GM18907 (cell line): ENCODE measurements around the gene ITGA2.
"Not testable (repeated sequence)": the region's sequence is repeated elsewhere in the genome, so short reads cannot be mapped to it uniquely, and the experiment has no call there.

ENCODE experiments used
- ATAC-seq: cut with Tn5 transposase; IDR thresholded peaks from one replicate; pipeline ENCODE4 v1.9.1; 2021; ENCODE audit warnings: mild to moderate bottlenecking, moderate library complexity; ENCODE audit not compliant: unreplicated experiment

The ITGA2 gene

GRCh38 chr5:52989025-52989780, at the start of gene ITGA2:
ITGA2 (plus strand) TSS chr5:52989352; CDS start chr5:52989469, 117 bp downstream.
- ATAC-seq = peak; percentile 53

GRCh38 chr5:52943285-52943684, 45.9 kb upstream of the ITGA2 start:
- ATAC-seq = peak; percentile 69

- ATAC-seq = no peak
These were observed 45.3 kb upstream of the ITGA2 start for GRCh38 chr5:52943808-52944207.

- ATAC-seq = no peak
These were observed 44.1 kb upstream of the ITGA2 start for GRCh38 chr5:52945040-52945439.

GRCh38 chr5:52947208-52947607, 41.9 kb upstream of the ITGA2 start:
- no peak for ATAC-seq

- ATAC-seq = no peak
These were observed 41.3 kb upstream of the ITGA2 start for GRCh38 chr5:52947851-52948250.

- ATAC-seq = peak; percentile 100
These were observed 40.6 kb upstream of the ITGA2 start for GRCh38 chr5:52948418-52949076.

- no peak for ATAC-seq
These were observed 38.5 kb upstream of the ITGA2 start for GRCh38 chr5:52950686-52951085.

- ATAC-seq = no peak
These were observed 36.7 kb upstream of the ITGA2 start for GRCh38 chr5:52952483-52952882.

- ATAC-seq = no peak
These were observed 33.1 kb upstream of the ITGA2 start for GRCh38 chr5:52956014-52956413.

GRCh38 chr5:52956915-52957747, 32.0 kb upstream of the ITGA2 start:
- ATAC-seq = peak; percentile 94

- no peak for ATAC-seq
These were observed 27.9 kb upstream of the ITGA2 start for GRCh38 chr5:52961274-52961681.

- ATAC-seq = no peak
These were observed 25.5 kb upstream of the ITGA2 start for GRCh38 chr5:52963636-52964035.

GRCh38 chr5:52964138-52964537, 25.0 kb upstream of the ITGA2 start:
- no peak for ATAC-seq

- not testable (repeated sequence) for ATAC-seq
These were observed 13.0 kb upstream of the ITGA2 start for GRCh38 chr5:52976157-52976556.

- ATAC-seq = no peak
These were observed 11.8 kb upstream of the ITGA2 start for GRCh38 chr5:52977264-52977897.

GRCh38 chr5:52981507-52981906, 7.6 kb upstream of the ITGA2 start:
- no peak for ATAC-seq

GRCh38 chr5:52983731-52984636, 5.2 kb upstream of the ITGA2 start:
- no peak for ATAC-seq

- ATAC-seq = no peak
These were observed 3.8 kb upstream of the ITGA2 start for GRCh38 chr5:52985306-52985705.

- ATAC-seq = no peak
These were observed 1.3 kb upstream of the ITGA2 start for GRCh38 chr5:52987711-52988331.
